Muscle layer of duodenum (tissue), 2 donors: ENCODE measurements around the gene PTF1A.
"Not testable (repeated sequence)": the region's sequence is repeated elsewhere in the genome, so short reads cannot be mapped to it uniquely, and the experiment has no call there.

Experiments
- H3K27ac ChIP-seq: one replicate; pipeline ENCODE4 v1.7.0; 2013; ENCODE audit warnings: mild to moderate bottlenecking, low read length
- H3K27me3 ChIP-seq: one replicate; pipeline ENCODE4 v1.7.0; 2013; ENCODE audit warnings: low read depth, mild to moderate bottlenecking, control low read depth, low read length
- H3K36me3 ChIP-seq, 2 donors: one replicate each; pipeline ENCODE4 v1.7.0; 2013; ENCODE audit warnings: low read length in 2 of 2, control low read depth in 1 of 2, mild to moderate bottlenecking in 1 of 2; ENCODE audit not compliant: insufficient read depth in 2 of 2, control insufficient read depth in 1 of 2
- H3K4me1 ChIP-seq, 2 donors: one replicate each; pipeline ENCODE4 v1.7.0; 2013; ENCODE audit warnings: low read length in 2 of 2, mild to moderate bottlenecking in 2 of 2, control low read depth in 1 of 2, moderate library complexity in 1 of 2; ENCODE audit not compliant: insufficient read depth in 2 of 2, control insufficient read depth in 1 of 2
- H3K4me3 ChIP-seq, 2 donors: one replicate each; pipeline ENCODE4 v1.7.0; 2013; ENCODE audit warnings: low read length in 2 of 2, low read depth in 1 of 2, mild to moderate bottlenecking in 1 of 2
- H3K9me3 ChIP-seq, 2 donors: one replicate each; pipeline ENCODE4 v1.7.0; 2013; ENCODE audit warnings: low read length in 2 of 2, control low read depth in 1 of 2, mild to moderate bottlenecking in 1 of 2; ENCODE audit not compliant: control insufficient read depth in 1 of 2
- donor health status: healthy.

The PTF1A gene

GRCh38 chr10:23230582-23230981 lies 38.5 kb downstream of the PTF1A start:
- Histone ChIP-seq H3K36me3 (no peaks in the 10 kb centered on the region), H3K27ac (no peak overlapping the region), H3K4me1 (no peaks in the 10 kb centered on the region), H3K4me3 (no peak overlapping the region), H3K9me3 (no peaks in the 10 kb centered on the region), H3K27me3 (no peaks in the 10 kb centered on the region)

GRCh38 chr10:23238015-23238414 lies 45.9 kb downstream of the PTF1A start:
- Histone ChIP-seq H3K9me3 (peaks cover 0 to 5% of the 10 kb centered on the region in 2 donors), H3K27ac (no peak overlapping the region), H3K4me1 (no peaks in the 10 kb centered on the region), H3K27me3 (no peaks in the 10 kb centered on the region), H3K36me3 (no peaks in the 10 kb centered on the region), H3K4me3 (no peak overlapping the region)

GRCh38 chr10:23241779-23242178 lies 49.7 kb downstream of the PTF1A start:
- not testable (repeated sequence) for H3K36me3 ChIP-seq, H3K27me3 ChIP-seq, H3K4me1 ChIP-seq, H3K27ac ChIP-seq, H3K4me3 ChIP-seq
- peaks cover 0 to 13% of the 10 kb centered on the region in 2 donors for H3K9me3 ChIP-seq
